Cerebellar nuclear complex (tissue), 1 donor: ENCODE measurements around the gene ADGRG1.
"Not testable (repeated sequence)": the region's sequence is repeated elsewhere in the genome, so short reads cannot be mapped to it uniquely, and the experiment has no call there.

ENCODE experiments used
- DNase-seq, 2 experiments: peaks; one replicate each; lab custom pipeline; 2025; lab: John Stamatoyannopoulos, UW

Gene ADGRG1

GRCh38 chr16:57628008-57628781, at the start of gene ADGRG1:
ADGRG1 (plus strand) TSS chr16:57628630; CDS start chr16:57650288, 21,658 bp downstream.
- no peak for DNase-seq

GRCh38 chr16:57579361-57579665, 49.1 kb upstream of the ADGRG1 start:
- no peak for DNase-seq

- DNase-seq, result no peak
These were observed 43.3 kb upstream of the ADGRG1 start for GRCh38 chr16:57585051-57585687.

- DNase-seq, result no peak
These were observed 39.6 kb upstream of the ADGRG1 start for GRCh38 chr16:57588831-57589230.

- no peak for DNase-seq
These were observed 39.1 kb upstream of the ADGRG1 start for GRCh38 chr16:57589374-57589773.

- DNase-seq, result no peak
These were observed 37.8 kb upstream of the ADGRG1 start for GRCh38 chr16:57590654-57591085.

- DNase-seq, result no peak
These were observed 37.2 kb upstream of the ADGRG1 start for GRCh38 chr16:57591086-57591869.

GRCh38 chr16:57591870-57592485, 36.5 kb upstream of the ADGRG1 start:
- DNase-seq, result no peak

- no peak for DNase-seq
These were observed 35.8 kb upstream of the ADGRG1 start for GRCh38 chr16:57592591-57593003.

- no peak for DNase-seq
These were observed 35.4 kb upstream of the ADGRG1 start for GRCh38 chr16:57593021-57593420.

GRCh38 chr16:57593990-57594389, 34.4 kb upstream of the ADGRG1 start:
- no peak for DNase-seq

- DNase-seq, result no peak
These were observed 33.8 kb upstream of the ADGRG1 start for GRCh38 chr16:57594531-57595031.

- not testable (repeated sequence) for DNase-seq
These were observed 32.2 kb upstream of the ADGRG1 start for GRCh38 chr16:57596234-57596633.

GRCh38 chr16:57598437-57598836, 30.0 kb upstream of the ADGRG1 start:
- no peak for DNase-seq

GRCh38 chr16:57600048-57600835, 28.2 kb upstream of the ADGRG1 start:
- DNase-seq, result no peak

- no peak for DNase-seq
These were observed 27.4 kb upstream of the ADGRG1 start for GRCh38 chr16:57600952-57601580.

GRCh38 chr16:57601801-57602478, 26.5 kb upstream of the ADGRG1 start:
- no peak for DNase-seq

GRCh38 chr16:57603115-57604024, 25.1 kb upstream of the ADGRG1 start:
- DNase-seq, result no peak

- no peak for DNase-seq
These were observed 24.3 kb upstream of the ADGRG1 start for GRCh38 chr16:57604177-57604576.
